ENCODE data around the gene PAFAH1B1.

DNA sequence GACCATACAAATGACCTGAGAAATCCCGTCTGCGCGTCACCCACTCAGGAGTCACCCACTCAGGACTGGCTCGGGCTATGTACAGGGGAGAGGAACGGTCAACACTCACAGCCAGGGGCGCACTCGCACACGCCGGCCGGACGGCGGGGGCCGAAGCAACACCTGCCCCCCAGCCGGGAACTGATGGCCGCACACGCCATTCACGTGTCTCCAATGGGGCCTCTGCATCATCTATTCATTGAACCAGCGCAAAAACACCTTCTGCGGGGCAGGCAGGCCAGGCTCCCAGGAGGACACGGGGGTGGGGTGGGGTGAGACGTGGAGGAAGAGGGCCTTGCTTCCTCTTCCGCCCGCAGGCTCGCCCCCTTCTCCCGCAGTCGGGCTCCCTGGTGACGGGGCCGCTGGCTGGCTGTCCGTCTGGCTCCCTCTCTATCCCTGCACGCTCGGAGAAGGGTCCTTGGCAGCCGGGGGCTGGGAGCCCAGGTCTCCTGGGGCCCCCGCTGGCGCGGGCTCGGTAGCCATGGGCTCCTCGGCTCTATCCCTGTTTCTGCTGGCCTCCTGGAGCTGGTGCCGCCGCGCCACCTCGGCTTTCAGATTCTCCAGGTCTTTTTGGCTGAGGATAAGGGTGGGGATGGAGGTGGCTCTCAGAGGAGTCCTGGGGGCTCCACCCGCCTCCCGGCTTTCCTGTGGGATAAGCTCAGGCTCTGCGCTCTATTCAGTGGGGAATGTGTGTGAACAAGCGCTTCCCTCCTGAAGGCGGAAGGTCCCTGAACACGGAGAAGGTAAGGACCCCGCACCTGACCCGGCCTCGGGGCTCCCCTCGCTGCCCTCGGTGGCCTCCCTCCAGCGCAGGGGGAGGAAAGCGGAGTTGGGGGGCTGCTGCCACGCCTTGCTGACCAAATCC is 97.0 kb downstream of the PAFAH1B1 start:
- TF ChIP-seq, protein P1, sequence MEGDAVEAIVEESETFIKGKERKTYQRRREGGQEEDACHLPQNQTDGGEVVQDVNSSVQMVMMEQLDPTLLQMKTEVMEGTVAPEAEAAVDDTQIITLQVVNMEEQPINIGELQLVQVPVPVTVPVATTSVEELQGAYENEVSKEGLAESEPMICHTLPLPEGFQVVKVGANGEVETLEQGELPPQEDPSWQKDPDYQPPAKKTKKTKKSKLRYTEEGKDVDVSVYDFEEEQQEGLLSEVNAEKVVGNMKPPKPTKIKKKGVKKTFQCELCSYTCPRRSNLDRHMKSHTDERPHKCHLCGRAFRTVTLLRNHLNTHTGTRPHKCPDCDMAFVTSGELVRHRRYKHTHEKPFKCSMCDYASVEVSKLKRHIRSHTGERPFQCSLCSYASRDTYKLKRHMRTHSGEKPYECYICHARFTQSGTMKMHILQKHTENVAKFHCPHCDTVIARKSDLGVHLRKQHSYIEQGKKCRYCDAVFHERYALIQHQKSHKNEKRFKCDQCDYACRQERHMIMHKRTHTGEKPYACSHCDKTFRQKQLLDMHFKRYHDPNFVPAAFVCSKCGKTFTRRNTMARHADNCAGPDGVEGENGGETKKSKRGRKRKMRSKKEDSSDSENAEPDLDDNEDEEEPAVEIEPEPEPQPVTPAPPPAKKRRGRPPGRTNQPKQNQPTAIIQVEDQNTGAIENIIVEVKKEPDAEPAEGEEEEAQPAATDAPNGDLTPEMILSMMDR (IDR thresholded peaks at IDR 0.05), result no peak
- TF ChIP-seq POLR2A (IDR thresholded peaks at IDR 0.05) (no peak), EP300 (IDR thresholded peaks at IDR 0.05) (no peak), POLR2AphosphoS5 (IDR thresholded peaks at IDR 0.05) (peak in 2 of 4 donors; percentile 14 to 25)
